Activated CD4-positive, alpha-beta memory T cell treated with anti-CD3 and anti-CD28 coated beads for 36 hours (primary cell): ENCODE measurements around the gene ADAMTSL1. TPM values are rescaled to one million over a fixed set of nuclear protein-coding genes. Genes with fewer than 3 reads are reported as not detected.

Source experiments
- CTCF ChIA-PET: fragments of 350-600 bp; sonication (Branson Sonifier 250); formaldehyde crosslinking; loops from one replicate; lab custom pipeline; 2021; ENCODE audit warnings: antibody characterized with exemption, inconsistent platforms; lab: Charles Lee
- POLR2A ChIA-PET: fragments of 350-600 bp; sonication (Branson Sonifier 250); formaldehyde crosslinking; loops from one replicate; lab custom pipeline; 2021; ENCODE audit warnings: antibody characterized with exemption; lab: Charles Lee
- DNase-seq: peaks from one replicate; pipeline ENCODE4 v3.0.0-alpha.2; 2020
- H3K27ac Mint-ChIP-seq: one replicate; pipeline ENCODE4 v1.8.0; 2021; ENCODE audit warnings: mixed read lengths
- H3K27me3 Mint-ChIP-seq: one replicate; pipeline ENCODE4 v1.8.0; 2021; ENCODE audit warnings: mixed read lengths
- H3K36me3 Mint-ChIP-seq: one replicate; pipeline ENCODE4 v1.8.0; 2021; ENCODE audit warnings: mixed read lengths
- H3K4me1 Mint-ChIP-seq: one replicate; pipeline ENCODE4 v1.8.0; 2021; ENCODE audit warnings: low read depth, mixed read lengths
- H3K4me3 Mint-ChIP-seq: one replicate; pipeline ENCODE4 v1.8.0; 2021; ENCODE audit warnings: mild to moderate bottlenecking, mixed read lengths
- H3K9me3 Mint-ChIP-seq: one replicate; pipeline ENCODE4 v1.8.0; 2021; ENCODE audit warnings: mixed read lengths
- intact Hi-C: fragments of 100-400 bp; cut with micrococcal nuclease; formaldehyde crosslinking; loops from one replicate; pipeline ENCODE4 v1.15.1; 2023
- total RNA-seq, 2 experiments: library from RNA; stranded (reverse); gene quantifications; one replicate each; pipeline ENCODE4 v1.2.3, GENCODE V29; 2021

The ADAMTSL1 gene
- total RNA-seq, 2 experiments from 2014 or later = not detected

- no peaks in the 10 kb centered on the region for H3K4me1 Mint-ChIP-seq
- POLR2A ChIA-PET = interaction anchor here (0.6 kb wide), 1 partner anchor 322 kb away, joined by 3 read pairs; no protein-coding TSS in a partner anchor
- no peak overlapping the region for H3K4me3 Mint-ChIP-seq
- H3K27me3 Mint-ChIP-seq = no peaks in the 10 kb centered on the region
- H3K9me3 Mint-ChIP-seq = no peaks in the 10 kb centered on the region
- intact Hi-C loops = no loop called here
- H3K27ac Mint-ChIP-seq = no peak overlapping the region
- no peak for DNase-seq
- CTCF ChIA-PET = no interaction called here
- H3K36me3 Mint-ChIP-seq = no peaks in the 10 kb centered on the region
Observed at GRCh38 chr9:18623221-18624079, 149.5 kb downstream of the ADAMTSL1 start.

GRCh38 chr9:18626046-18626698 lies 152.2 kb downstream of the ADAMTSL1 start:
- Mint-ChIP-seq H3K9me3 (no peaks in the 10 kb centered on the region), H3K4me1 (no peaks in the 10 kb centered on the region), H3K27me3 (no peaks in the 10 kb centered on the region), H3K27ac (no peak overlapping the region), H3K36me3 (no peaks in the 10 kb centered on the region), H3K4me3 (no peak overlapping the region)
- ChIA-PET CTCF (no interaction called here), POLR2A (no interaction called here)
- DNase-seq = no peak
- intact Hi-C loops = no loop called here

DNA sequence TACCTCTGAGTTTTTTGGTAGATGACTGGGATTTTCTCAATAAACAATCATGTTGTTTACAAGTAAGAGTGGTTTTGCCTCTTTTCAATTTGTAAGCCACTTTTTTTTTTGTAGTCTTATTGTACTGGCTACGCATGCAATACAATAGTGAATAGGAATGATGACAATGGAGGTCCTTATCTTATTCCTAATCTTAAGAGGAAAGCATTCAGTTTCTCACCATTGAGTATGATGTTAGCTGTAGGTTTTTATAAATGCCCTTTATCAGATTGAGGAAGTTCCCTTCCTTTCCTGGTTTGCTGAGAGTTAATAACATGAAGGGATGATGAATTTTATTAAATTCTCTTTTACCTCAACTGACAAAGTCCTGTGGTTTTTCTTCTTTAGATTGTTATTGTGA lies 155.2 kb downstream of the ADAMTSL1 start:
- no peak for DNase-seq
- Mint-ChIP-seq H3K27ac (no peak overlapping the region), H3K9me3 (no peaks in the 10 kb centered on the region), H3K27me3 (no peaks in the 10 kb centered on the region), H3K4me1 (no peaks in the 10 kb centered on the region), H3K36me3 (no peaks in the 10 kb centered on the region), H3K4me3 (no peak overlapping the region)
- ChIA-PET CTCF (no interaction called here), POLR2A (no interaction called here)
- intact Hi-C loops = no loop called here

DNA sequence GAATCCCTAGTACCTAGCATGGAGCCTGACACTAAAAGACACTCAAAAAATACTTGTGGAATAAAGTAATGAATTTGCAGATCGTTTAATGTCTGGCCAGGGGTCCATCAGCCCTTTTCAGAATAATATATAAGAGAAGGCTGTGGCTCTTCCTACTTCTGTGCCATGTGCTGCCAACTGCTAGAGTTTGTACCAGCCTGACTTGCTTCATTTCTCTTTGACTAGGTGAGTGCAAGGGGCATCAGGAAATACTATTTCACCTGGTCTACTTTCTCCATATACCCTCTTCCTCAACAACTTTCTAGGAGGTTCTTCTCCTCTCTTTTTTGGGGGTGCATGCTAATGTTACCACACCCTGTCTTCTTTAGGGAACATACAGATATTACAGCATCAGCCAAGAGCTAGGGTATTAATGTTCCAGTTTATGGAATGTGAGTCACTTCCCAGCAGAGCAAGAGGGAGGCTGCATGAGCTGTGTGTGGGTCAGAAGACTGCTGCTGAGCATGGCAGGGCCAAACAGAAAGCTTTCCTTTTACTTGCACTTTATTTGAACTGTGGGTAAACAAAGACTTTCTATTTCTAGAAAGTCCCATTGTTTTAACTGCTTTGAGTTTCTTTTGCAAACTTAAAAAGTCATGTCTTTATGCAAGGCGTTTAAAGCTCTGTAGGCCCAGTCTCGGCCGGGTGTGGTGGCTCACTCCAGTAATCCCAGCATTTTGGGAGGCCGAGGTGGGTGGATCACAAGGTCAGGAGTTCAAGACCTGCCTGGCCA lies 158.9 kb downstream of the ADAMTSL1 start:
- POLR2A ChIA-PET = no interaction called here
- H3K4me1 Mint-ChIP-seq = no peaks in the 10 kb centered on the region
- no peaks in the 10 kb centered on the region for H3K36me3 Mint-ChIP-seq
- intact Hi-C loops = no loop called here
- H3K27ac Mint-ChIP-seq = no peak overlapping the region
- no peaks in the 10 kb centered on the region for H3K27me3 Mint-ChIP-seq
- no peak for DNase-seq
- CTCF ChIA-PET = no interaction called here
- H3K9me3 Mint-ChIP-seq = no peaks in the 10 kb centered on the region
- no peak overlapping the region for H3K4me3 Mint-ChIP-seq

- no peaks in the 10 kb centered on the region for H3K27me3 Mint-ChIP-seq
- H3K4me3 Mint-ChIP-seq = no peak overlapping the region
- POLR2A ChIA-PET = no interaction called here
- DNase-seq = no peak
- intact Hi-C loops = no loop called here
- no peaks in the 10 kb centered on the region for H3K9me3 Mint-ChIP-seq
- no peaks in the 10 kb centered on the region for H3K4me1 Mint-ChIP-seq
- no peak overlapping the region for H3K27ac Mint-ChIP-seq
- CTCF ChIA-PET = no interaction called here
- no peaks in the 10 kb centered on the region for H3K36me3 Mint-ChIP-seq
Observed at GRCh38 chr9:18636781-18637180, 162.8 kb downstream of the ADAMTSL1 start.

DNA sequence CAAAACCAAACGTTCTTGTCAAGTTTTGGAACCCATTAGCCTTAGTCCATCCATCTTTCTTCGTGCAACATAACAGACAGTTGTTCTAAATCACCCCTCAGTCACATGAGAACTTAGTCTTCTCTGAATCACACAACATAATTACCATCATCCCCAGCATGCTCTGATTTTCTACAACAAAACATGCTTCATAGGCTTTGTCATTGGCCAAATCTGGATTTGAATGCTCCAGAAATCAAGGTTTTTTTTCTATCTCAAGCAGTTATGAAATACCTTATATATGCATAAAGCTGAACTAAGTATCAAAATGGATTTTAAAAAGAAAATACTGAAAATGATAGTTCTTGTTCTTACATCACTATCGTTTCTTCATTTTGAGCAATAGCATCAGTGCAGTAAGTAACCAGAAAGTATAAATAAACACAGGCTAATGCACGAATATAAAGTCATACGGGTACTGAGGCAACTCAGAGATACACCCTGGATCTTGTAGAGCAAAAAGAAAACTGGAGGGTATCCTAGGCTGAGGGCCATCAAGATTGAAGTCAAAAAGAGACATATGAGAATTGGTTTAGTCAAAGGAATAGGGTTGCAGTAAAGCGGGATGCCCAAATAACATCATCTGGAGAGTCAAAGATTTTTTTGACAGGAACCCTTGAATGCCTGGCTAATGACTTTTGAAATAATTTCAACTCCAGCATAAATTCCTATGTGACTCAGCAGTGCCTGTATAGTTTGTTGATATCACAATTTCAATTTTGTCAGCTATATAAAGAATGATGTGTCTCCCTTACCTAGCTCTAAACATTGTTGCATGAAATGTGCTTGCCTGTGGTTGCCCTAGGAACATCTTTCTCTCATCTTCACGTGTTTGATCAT lies 164.7 kb downstream of the ADAMTSL1 start:
- no peak overlapping the region for H3K27ac Mint-ChIP-seq
- H3K27me3 Mint-ChIP-seq = no peaks in the 10 kb centered on the region
- H3K9me3 Mint-ChIP-seq = peaks cover 3% of the 10 kb centered on the region
- intact Hi-C loops = no loop called here
- no peak overlapping the region for H3K4me3 Mint-ChIP-seq
- ChIA-PET POLR2A (no interaction called here), CTCF (no interaction called here)
- no peak for DNase-seq
- no peaks in the 10 kb centered on the region for H3K36me3 Mint-ChIP-seq
- H3K4me1 Mint-ChIP-seq = no peaks in the 10 kb centered on the region

DNA sequence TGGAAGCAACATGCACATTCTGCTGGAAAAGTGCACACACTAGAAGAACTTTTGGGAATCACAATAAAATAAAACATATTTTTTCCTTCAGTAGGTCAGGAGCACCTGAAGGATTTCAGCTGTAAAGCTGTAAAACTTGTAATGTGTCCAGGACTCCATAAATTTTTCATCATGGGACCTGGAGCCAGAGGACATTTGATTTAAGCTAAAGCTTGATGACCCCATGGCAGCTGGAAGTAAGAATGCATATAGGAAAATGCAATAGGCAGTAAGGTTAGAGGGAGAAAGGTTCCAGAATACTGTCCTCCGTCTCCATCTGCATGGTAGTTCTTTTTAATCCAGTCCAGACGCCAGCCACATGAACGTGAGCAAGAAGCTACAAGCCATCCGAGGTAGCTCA lies 166.0 kb downstream of the ADAMTSL1 start:
- Mint-ChIP-seq H3K27me3 (no peaks in the 10 kb centered on the region), H3K4me3 (no peak overlapping the region), H3K36me3 (no peaks in the 10 kb centered on the region), H3K4me1 (no peaks in the 10 kb centered on the region), H3K9me3 (peaks cover 5% of the 10 kb centered on the region), H3K27ac (no peak overlapping the region)
- no peak for DNase-seq
- POLR2A ChIA-PET = no interaction called here
- CTCF ChIA-PET = no interaction called here
- intact Hi-C loops = no loop called here

DNA sequence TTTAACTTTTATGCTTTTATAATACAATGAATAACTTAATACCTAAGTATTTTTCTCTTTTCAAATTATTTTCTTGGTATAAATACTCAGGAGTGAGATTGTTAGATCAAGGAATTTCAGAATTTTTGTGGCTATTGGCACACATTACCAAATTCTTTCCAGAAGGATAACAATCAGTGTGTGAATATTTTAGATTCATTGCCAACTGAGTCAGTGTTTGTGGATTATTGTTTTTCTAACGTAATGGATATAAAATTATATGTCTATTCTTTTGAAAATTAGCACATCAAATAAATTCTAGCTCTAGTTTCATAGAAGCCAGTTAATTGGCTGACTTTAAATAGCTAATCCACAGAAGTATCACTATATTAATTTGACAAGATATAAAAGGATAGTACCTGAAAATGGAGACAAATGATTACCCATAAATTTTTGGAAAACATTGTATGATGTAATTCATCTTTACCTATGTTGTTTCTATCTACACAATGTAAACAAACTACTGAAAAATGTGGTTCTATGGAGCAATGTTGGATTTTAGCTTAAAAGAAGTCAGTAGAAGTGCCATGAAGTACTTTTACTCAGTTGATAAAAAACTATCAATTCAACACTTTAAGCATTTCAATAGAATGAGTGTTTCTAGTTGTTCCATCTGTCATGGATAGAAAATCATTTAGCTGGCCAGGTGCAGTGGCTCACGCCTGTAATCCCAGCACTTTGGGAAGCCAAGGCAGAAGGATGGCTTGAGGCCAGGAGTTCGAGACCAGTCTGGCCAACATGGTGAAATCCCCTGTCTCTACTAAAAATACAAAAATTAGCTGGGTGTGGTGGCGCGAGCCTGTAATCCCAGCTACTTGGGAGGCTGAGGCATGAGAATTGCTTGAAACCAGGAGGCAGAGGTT lies 185.1 kb downstream of the ADAMTSL1 start:
- CTCF ChIA-PET = no interaction called here
- Mint-ChIP-seq H3K27ac (no peak overlapping the region), H3K27me3 (no peaks in the 10 kb centered on the region), H3K4me1 (no peaks in the 10 kb centered on the region), H3K9me3 (no peaks in the 10 kb centered on the region), H3K4me3 (no peak overlapping the region), H3K36me3 (no peaks in the 10 kb centered on the region)
- POLR2A ChIA-PET = no interaction called here
- DNase-seq = no peak
- intact Hi-C loops = no loop called here

DNA sequence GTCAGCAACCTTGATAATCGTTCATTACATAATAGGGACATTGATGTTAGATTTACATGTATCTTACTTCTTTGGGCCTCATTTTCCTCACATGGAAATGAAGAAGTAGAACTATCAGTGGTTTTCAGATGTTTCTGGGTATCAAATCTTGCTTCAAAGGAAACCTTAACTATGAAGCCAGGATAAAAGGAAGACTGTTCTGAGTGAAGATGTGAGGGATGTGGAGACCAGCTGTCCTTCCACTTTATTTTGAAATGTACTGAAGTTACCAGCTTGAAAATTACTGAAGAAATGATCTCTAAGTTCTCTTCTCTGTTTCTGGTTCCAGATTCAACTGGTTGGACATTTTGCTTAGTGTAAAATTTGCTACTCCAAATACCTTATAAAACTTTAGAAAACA lies 186.0 kb downstream of the ADAMTSL1 start:
- H3K4me1 Mint-ChIP-seq = no peaks in the 10 kb centered on the region
- intact Hi-C loops = loop anchor here (10.0 kb wide), 1 partner anchor 65 kb away; no protein-coding TSS in a partner anchor
- H3K27me3 Mint-ChIP-seq = no peaks in the 10 kb centered on the region
- ChIA-PET CTCF (no interaction called here), POLR2A (no interaction called here)
- no peaks in the 10 kb centered on the region for H3K36me3 Mint-ChIP-seq
- H3K9me3 Mint-ChIP-seq = no peaks in the 10 kb centered on the region
- no peak overlapping the region for H3K27ac Mint-ChIP-seq
- H3K4me3 Mint-ChIP-seq = no peak overlapping the region
- DNase-seq = no peak

DNA sequence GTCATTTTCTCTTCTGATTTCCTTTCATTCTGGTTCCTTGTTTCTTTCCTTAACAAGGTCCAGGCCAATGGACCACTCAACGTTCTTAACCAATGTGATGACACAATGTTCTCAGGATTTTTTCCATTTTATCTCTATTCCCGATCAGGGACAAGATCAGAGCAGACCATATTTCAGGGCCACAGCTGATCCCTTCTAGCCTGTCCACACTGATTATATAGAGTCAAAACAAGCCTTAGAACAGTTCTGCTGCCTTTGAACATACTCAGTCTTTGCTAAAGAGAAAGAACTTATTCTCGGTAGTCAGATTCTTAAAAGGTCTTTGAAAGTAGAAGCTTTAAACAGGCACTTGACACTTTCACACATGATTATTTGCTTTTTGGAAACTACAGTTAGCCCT lies 188.4 kb downstream of the ADAMTSL1 start:
- intact Hi-C loops = loop anchor here (10.0 kb wide), 1 partner anchor 68 kb away; no protein-coding TSS in a partner anchor
- no peaks in the 10 kb centered on the region for H3K36me3 Mint-ChIP-seq
- no peak overlapping the region for H3K27ac Mint-ChIP-seq
- no peaks in the 10 kb centered on the region for H3K4me1 Mint-ChIP-seq
- CTCF ChIA-PET = interaction anchor here (0.5 kb wide), 1 partner anchor 128 kb away, joined by 3 read pairs; no protein-coding TSS in a partner anchor
- no peak overlapping the region for H3K4me3 Mint-ChIP-seq
- no peaks in the 10 kb centered on the region for H3K9me3 Mint-ChIP-seq
- POLR2A ChIA-PET = no interaction called here
- no peak for DNase-seq
- H3K27me3 Mint-ChIP-seq = no peaks in the 10 kb centered on the region

- H3K36me3 Mint-ChIP-seq = no peaks in the 10 kb centered on the region
- H3K9me3 Mint-ChIP-seq = no peaks in the 10 kb centered on the region
- H3K4me1 Mint-ChIP-seq = no peaks in the 10 kb centered on the region
- H3K27ac Mint-ChIP-seq = no peak overlapping the region
- DNase-seq = no peak
- H3K4me3 Mint-ChIP-seq = no peak overlapping the region
- POLR2A ChIA-PET = no interaction called here
- no peaks in the 10 kb centered on the region for H3K27me3 Mint-ChIP-seq
- intact Hi-C loops = loop anchor here (10.0 kb wide), 1 partner anchor 71 kb away; no protein-coding TSS in a partner anchor
- CTCF ChIA-PET = no interaction called here
Observed at GRCh38 chr9:18665947-18666346, 192.0 kb downstream of the ADAMTSL1 start.
